ENCODE results near the gene TSPAN16.
"Not testable (repeated sequence)": the region's sequence is repeated elsewhere in the genome, so short reads cannot be mapped to it uniquely, and the experiment has no call there.

TSPAN16 gene

DNA sequence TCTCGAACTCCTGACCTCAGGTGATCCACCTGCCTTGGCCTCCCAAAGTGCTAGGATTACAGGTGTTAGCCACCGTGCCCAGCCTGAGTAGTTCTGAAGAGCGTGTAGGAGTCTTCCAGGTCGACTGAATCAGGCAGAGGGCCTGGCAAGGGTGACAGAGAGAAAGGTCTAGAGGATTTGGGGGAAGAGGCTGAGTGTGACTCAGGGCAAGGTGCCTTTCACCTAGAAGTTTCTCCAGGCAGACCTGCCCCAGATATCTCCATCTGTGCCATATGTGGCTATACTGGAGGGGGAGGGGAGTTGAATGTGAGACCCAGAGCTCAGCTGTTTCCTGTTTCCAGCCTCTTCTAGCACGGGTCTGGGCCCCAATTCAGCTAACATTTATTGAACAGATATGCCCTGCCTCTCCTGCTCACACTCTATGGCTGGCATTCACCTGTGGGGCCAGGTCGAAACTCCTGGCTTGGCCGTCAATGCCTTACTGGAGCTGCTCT lies 51.6 kb downstream of the TSPAN16 start:
- no peak for DNase-seq

DNA sequence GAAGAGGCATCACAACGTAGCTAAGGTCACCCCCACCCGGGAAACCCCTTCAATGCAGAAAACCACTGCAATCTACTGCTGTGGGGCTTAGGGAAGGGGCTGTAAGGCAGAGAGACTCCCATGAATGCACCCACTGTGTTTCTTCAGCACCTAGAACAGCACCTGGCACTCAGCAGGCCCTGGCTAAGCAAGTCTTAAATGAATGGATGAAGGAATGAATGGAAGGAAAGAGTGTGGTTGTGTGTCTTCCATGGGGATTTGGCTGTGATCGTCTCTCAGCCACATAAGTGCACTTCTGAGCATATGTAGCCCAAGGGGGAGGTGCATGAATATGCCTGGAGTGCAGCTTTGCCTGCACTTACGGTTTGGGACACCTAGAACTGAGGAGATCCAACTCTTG lies 53.2 kb downstream of the TSPAN16 start:
- DNase-seq, result no peak

DNA sequence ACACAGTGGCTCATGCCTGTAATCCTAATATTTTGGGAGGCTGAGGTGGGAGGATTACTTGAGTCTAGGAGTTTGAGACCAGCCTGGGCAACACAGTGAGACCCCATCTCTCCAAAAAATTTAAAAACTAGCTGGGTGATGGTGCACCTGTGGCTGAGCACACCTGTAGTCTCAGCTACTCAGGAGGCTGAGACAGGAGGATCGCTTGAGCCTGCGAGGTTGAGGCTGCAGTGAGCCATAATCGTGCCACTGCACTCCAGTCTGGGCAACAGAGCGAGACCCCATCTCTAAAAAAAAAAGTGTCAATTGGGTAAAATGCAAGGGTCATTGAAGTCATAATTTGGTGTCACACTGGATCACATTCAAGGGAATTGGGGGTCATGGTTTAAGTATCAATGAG lies 58.1 kb downstream of the TSPAN16 start:
- DNase-seq, result not testable (repeated sequence)

DNA sequence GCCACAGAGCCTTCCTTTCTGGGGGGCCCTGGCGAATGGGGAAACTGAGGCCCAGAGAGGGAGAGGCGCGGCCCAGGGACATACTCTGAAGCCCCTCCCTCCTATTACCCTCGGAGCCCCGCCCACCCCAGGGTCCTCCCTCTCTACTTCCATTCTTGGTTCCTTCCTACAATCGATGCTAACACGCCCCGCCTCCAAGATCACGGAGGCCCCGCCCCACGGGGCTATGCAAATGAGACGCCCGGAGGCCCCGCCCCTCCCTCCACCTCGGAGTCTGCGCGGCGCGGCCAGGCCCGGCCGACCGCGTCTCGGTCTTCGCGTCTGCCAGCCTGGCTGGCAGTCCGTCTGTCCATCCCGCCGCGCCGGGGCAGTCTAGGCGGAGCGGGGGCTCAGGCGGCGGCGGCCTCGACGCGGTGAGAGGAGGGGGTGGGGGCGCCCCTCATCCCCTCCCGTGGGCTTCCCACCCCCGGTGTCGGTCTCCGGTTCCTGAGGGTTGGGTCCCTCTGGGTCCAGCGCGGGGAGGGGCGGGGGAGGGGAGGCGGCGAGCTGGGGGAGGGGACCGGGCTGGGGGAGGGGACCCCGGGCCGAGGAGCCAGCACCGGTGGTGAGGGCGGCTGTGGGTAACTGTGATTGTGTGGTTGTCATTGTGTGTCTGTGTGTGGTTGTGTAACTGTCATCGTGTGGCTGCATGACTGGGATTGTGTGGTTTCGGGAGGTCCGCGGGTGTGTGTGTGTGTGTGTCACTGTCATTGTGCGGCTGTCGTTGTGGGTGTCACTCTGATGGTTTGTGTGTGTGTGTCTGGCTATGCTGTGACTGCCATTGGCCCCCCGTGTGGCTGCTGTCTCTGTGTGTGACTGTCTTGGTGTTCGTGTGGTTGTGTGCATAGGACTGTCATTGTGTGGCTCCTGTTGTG lies 59.5 kb downstream of the TSPAN16 start, which contains the start of gene PLPPR2:
Gene PLPPR2, plus strand, starts transcription at position 273 of the 914 bp plus-strand sequence. CDS start 2,242 bp downstream, outside the sequence.
- DNase-seq, result peak; percentile 15 to 73

DNA sequence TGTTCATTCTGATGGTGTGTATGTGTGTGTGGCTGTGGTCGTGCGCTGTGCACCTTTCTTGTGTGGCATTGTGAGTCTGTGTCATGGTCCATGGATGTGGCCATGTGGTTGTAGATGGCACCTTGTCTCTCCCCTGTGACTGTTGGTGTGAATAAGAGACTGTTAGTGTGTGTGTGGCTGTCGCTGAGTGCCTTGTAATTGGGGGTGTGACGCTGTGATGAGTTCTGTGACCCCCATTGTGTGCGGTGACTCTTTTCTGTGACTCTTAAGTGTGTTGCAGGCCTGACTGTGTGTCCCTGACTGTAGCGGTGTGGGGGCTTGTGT lies 60.1 kb downstream of the TSPAN16 start:
- DNase-seq, result no peak

DNA sequence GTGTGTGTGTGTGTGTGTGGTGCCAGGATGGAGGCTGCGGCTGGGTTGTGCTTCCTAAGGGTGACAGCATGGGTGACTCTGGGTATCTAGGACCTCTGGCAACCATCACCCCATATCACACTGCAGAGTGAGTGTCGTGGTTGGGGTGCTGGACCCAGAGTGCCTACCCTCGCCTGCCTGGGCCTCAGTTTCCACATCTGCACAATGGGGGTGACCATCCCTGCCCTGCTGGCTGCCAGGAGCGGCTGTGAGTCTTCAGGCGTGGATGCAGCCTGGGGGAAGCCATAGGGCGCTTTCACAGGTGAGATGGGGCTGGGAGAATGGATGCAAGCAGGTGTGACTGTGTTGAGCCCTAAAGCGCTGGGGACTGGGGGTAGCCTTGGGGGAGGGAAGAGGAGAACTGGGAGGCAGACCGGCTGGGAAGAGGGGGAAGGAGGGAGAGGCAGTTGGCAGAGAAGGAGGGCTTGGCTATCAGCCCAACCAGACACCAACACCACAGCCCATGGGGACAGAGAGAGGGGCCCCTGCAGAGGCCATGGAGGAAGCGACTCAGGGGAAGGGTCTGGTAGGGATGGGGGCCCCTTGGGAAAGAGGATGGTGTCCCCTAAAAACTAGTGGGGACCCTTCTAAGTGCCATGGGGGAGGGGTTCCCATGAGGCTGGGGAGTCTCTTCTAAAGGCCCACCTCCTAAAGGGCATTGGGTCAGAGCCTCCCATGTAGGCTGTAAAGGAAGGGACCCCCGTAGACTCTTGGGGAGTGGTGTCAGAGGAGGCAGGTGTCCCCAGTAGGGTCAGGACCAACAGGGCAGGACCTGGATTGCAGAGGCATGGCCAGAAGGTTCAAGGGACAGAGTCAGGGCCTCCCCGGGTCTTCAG lies 61.0 kb downstream of the TSPAN16 start:
- no peak for DNase-seq

DNA sequence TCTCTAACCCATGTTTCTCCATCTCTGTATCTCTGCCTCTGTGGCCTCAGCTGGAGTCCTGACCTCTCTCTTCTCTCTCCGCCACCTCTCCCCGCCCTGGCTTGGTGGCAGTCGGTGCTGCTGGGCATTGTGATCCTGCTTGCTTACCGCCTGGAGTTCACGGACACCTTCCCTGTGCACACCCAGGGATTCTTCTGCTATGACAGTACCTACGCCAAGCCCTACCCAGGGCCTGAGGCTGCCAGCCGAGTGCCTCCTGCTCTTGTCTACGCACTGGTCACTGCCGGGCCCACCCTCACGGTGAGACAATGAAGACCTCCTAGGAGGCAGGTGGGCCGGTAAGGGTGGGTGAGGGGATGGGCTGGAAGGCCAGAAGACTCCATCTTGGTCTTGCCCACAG lies 63.5 kb downstream of the TSPAN16 start:
- DNase-seq, result no peak

DNA sequence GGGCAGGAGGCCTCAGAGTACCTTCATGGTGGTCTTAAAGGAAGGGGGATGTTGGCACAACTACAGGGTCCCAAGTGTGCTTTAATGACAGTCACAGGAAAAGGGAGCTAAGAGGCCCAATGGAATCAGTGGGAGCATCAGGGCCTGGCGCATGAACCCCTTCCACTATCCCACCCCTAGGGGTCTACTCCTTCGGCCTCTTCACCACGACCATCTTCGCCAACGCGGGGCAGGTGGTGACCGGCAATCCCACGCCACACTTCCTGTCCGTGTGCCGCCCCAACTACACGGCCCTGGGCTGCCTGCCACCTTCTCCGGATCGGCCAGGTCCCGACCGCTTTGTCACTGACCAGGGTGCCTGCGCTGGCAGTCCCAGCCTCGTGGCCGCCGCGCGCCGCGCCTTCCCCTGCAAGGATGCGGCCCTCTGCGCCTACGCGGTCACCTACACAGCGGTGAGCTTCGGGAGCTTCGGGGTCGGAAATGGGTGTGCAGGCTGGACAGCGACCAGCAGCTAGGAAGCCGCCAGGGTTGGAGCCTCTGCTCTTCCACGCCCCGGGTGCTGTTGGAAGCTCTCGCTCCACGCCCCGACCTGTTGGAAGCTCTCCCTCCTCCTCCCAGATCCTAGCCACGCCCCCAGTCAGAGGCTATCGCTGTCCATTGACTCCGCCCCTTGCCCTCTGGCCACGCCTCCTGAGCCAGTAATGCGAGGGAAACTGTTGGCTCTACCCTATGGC lies 65.2 kb downstream of the TSPAN16 start:
- no peak for DNase-seq

DNA sequence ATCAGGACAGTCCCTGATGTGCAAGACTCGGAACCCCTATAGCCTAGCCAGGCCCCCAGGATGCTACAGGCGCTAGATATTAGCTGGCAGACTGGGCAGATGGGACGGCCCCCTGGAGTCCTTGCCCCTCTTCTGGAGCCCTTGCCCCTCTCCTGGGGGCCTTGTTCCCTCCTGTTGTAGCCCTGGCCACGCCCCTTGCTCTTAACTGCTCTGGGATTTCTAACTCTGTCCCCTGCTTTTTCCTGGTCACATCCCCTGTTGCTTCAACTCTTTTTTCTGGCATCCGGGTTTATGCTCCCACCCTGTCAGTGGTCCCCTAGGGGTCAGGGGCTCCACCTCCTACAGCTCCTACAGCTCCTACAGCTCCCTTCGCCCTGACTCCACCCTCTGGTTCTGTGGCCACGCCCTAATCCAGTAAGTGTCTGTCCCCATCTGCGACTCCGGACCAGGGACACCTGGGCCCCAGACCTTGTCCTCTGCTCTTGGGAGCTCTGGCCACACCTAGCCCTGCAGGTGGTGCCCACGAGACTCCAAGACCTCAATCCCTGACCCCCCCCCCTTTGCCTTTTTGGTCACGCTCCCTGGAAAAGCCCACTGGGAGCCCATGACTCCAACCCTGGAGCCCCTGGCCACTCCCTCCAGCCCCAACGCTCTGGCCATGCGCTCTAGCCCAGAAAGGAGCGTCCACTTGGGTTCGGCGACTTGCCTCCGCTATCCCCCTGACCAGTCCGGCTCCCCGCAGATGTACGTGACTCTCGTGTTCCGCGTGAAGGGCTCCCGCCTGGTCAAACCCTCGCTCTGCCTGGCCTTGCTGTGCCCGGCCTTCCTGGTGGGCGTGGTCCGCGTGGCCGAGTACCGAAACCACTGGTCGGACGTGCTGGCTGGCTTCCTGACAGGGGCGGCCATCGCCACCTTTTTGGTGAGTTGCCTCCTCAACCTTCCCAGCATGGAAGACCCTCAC lies 66.1 kb downstream of the TSPAN16 start:
- DNase-seq, result no peak

DNA sequence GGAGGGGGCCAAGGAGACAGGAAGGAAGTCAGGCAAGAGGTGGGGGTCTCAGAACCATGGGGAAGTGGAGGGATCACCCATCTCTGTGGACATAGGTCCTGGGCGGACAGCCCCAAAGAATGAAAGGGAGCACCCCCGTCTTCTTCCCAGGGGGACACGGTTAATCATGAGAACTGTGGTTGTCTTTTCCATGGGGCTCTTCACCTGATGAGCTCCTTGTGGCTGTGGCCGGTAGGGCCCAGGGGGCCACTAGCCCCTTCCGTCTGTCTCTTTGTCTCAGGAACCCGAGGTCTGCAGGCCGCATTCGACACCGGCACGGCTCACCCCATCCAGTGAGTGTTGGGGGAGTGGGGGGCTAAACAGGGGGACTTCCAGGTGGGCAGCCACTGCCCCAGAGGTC lies 67.9 kb downstream of the TSPAN16 start:
- no peak for DNase-seq

DNA sequence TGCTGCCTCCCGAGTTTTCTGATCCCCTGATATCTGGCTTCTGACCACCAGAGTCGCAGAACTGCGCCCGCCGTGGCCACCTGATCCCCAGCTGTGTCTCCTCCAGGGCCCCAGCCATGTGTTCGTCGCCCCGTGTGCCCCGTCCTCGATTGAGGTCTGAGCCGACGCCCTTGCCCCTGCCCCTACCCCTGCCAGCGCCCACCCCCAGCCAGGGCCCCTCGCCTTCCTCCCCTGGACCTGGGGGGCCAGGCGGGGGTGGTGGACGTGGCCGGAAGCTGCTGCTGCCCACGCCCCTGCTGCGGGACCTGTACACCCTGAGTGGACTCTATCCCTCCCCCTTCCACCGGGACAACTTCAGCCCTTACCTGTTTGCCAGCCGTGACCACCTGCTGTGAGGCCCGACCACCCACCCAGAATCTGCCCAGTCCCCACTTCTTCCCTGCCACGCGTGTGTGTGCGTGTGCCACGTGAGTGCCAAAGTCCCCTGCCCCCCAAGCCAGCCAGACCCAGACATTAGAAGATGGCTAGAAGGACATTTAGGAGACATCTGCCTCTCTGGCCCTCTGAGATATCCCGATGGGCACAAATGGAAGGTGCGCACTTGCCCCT lies 68.4 kb downstream of the TSPAN16 start:
- no peak for DNase-seq

DNA sequence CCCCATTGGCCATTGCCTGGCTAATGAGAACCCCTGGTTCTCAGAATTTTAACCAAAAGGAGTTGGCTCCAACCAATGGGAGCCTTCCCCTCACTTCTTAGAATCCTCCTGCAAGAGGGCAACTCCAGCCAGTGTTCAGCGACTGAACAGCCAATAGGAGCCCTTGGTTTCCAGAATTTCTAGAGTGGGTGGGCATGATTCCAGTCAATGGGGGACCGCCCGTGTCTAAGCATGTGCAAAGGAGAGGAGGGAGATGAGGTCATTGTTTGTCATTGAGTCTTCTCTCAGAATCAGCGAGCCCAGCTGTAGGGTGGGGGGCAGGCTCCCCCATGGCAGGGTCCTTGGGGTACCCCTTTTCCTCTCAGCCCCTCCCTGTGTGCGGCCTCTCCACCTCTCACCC lies 69.0 kb downstream of the TSPAN16 start:
- no peak for DNase-seq

All from NCI-H187 (cell line).